Activated naive CD4-positive, alpha-beta T cell (primary cell): ENCODE results near the gene TNFSF13.
"Not testable (repeated sequence)": the region's sequence is repeated elsewhere in the genome, so short reads cannot be mapped to it uniquely, and the experiment has no call there.

Source experiments
- DNase-seq, 4 experiments: peaks; one replicate each; lab custom pipeline; 2025; lab: John Stamatoyannopoulos, UW

TNFSF13 gene

DNA sequence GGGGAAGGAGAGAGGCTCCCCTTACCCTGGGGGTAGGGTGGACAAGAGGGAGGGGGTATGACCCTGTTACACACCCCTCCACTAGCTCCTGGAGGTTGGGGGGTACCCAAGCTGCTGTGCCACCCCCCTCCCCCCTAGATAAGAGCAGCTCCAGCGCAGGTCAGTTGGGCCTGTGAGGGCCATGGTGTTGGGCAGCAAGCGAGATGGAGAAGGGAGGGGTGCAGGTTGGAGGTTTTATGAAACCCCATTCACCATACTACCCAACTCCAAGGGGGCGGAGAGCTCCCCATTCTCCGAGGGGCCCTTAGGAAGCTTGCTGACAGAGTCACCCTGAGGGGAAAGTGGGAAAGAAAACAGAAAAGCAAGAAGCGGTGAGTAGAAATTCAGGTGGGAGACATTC lies 33.0 kb downstream of the TNFSF13 start:
- no peak for DNase-seq

DNA sequence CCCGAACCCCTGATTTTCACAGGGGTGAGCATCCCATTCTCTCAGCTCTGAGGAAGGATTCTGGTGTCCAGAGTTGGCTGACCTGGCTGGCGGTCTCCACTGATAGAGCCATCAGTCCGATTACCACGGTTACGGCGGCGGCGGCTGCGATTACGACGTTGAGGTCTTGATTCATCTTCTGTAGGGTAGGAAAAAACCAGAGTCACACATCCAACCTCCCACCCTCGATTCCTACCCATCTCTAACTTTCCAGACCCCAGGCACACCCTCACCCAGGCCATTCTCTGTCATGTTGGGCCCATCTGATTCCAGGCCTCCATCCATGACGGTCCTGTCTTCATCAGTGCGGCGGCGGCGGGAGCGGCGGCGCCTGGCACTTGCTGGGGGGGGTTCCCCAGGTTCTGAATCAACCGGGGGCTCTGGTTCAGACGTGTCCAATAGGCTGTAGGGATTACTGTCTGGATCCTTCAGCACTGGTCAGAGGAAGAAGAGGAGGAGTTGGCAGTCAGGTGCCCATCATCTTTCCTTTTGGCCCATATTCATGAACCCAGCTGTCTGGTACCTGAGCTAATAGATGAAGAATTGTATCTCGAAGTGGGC lies 34.0 kb downstream of the TNFSF13 start:
- DNase-seq = no peak

DNA sequence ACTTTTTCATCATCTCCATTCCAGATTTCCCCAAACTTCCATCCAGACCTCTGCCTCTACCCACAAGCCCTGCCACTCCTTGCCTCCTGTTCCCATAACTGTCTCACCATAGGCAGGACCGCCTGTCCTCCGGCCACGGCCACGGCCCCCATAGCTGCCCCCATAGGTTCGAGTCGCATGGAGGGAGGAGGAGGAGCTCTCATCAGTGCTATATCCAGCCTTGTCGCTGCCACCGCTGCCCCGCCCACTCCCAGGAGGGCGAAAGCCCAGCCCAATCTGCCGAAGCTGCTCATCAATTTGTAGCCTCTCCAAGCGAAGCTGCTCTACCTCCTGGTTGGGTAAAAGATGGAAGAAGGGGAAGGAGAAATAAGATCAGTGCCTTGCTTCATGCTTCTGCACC lies 34.7 kb downstream of the TNFSF13 start:
- no peak for DNase-seq

DNA sequence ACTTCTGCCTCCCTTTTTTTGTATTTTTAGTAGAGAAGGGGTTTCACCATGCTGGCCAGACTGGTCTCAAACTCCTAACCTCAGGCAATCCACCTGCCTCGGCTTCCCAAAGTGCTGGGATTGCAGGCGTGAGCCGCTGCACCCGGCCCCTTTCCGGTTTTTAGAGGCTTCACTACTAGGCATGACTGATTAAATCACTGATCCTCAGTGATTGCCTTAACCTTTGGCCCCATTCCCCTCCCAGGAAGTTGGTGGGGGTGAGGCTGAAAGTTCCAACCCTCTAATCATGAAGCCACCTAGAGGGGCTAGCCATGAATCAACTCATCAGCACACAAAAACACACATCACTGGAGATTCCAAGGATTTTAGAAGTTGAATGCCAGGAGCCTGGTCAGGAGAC lies 39.0 kb downstream of the TNFSF13 start:
- DNase-seq = not testable (repeated sequence)

DNA sequence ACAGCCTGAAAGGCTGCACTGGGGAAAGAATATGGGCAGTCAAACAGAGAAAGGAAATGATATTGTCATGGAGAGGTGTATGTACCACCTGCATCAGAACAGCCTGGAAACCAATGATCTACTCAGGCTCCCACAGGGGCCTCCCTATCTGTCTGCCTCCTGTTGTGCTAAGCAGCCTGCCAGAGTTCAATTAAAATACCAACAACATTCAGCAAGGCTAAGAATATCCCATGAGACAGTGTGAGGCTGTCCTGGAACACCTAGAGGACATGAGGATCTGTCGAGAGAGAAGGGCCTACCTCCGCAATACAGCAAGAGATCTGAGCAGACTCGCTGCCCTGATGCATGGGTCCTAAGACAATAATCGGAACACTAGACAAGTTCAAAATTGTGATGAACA lies 47.7 kb downstream of the TNFSF13 start:
- DNase-seq = no peak

DNA sequence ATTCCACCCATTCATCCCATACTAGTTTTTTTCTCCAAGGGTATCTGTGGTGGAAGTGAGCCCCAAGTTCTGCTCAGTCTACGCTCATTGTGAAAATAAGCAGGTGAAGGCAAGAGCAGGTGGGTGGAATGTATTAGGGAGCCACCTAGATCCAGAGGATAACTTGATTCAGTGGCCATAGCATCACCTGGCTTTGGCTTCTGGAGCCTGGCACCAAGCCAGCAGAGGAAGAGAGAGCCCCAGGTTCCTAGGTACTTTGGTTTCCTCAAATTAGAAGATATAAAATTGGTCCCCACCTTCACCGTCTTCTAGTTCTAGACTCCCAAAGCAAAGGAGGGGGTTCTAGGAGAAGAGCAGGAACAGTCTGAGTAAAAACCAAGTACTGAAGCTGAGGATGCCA lies 52.1 kb downstream of the TNFSF13 start:
- DNase-seq = no peak
